ENCODE results near the gene LRRC51. TPM values are rescaled to one million over a fixed set of nuclear protein-coding genes. Genes with fewer than 3 reads are reported as not detected.

The LRRC51 gene
- total and polyA plus RNA-seq, 2 experiments from 2014 or later, result 4.3 to 5.6 TPM

GRCh38 chr11:72067676-72068075, 13.0 kb upstream of the LRRC51 start:
- Histone ChIP-seq H3K4me3 (no peak overlapping the region), H3K9me3 (ENCODE audit: low read depth) (no peaks in the 10 kb centered on the region), H3K27ac (no peak overlapping the region), H3K4me1 (ENCODE audit: low read depth) (peaks cover 23% of the 10 kb centered on the region), H3K36me3 (no peaks in the 10 kb centered on the region), H3K27me3 (no peaks in the 10 kb centered on the region)
- no peak for TF ChIP-seq CTCF (IDR thresholded peaks at IDR 0.05; ENCODE audit: low read depth, low read length)
- DNase-seq (ENCODE audit: low read depth in 1 of 2, low spot score in 1 of 2), result no peak

GRCh38 chr11:72069200-72069599, 11.4 kb upstream of the LRRC51 start:
- TF ChIP-seq CTCF (IDR thresholded peaks at IDR 0.05; ENCODE audit: low read depth, low read length), result no peak
- no peaks in the 10 kb centered on the region for H3K27me3 ChIP-seq
- peak overlapping the region; percentile 70 for H3K27ac ChIP-seq
- peaks cover 23% of the 10 kb centered on the region for H3K4me1 ChIP-seq (ENCODE audit: low read depth)
- no peaks in the 10 kb centered on the region for H3K36me3 ChIP-seq
- H3K4me3 ChIP-seq, result no peak overlapping the region
- DNase-seq (ENCODE audit: low read depth in 1 of 2, low spot score in 1 of 2), result no peak
- H3K9me3 ChIP-seq (ENCODE audit: low read depth), result no peaks in the 10 kb centered on the region

- DNase-seq (ENCODE audit: low read depth in 1 of 2, low spot score in 1 of 2), result peak; percentile 20 to 85
- H3K36me3 ChIP-seq, result no peaks in the 10 kb centered on the region
- peaks cover 23% of the 10 kb centered on the region for H3K4me1 ChIP-seq (ENCODE audit: low read depth)
- H3K27ac ChIP-seq, result peak overlapping the region; percentile 70
- no peak overlapping the region for H3K4me3 ChIP-seq
- H3K27me3 ChIP-seq, result no peaks in the 10 kb centered on the region
- no peak for TF ChIP-seq CTCF (IDR thresholded peaks at IDR 0.05; ENCODE audit: low read depth, low read length)
- H3K9me3 ChIP-seq (ENCODE audit: low read depth), result no peaks in the 10 kb centered on the region
Measured at GRCh38 chr11:72069787-72070251, 10.8 kb upstream of the LRRC51 start.

GRCh38 chr11:72070491-72070890, 10.2 kb upstream of the LRRC51 start:
- TF ChIP-seq CTCF (IDR thresholded peaks at IDR 0.05; ENCODE audit: low read depth, low read length), result no peak
- peak overlapping the region; percentile 70 for H3K27ac ChIP-seq
- no peaks in the 10 kb centered on the region for H3K27me3 ChIP-seq
- H3K4me1 ChIP-seq (ENCODE audit: low read depth), result peaks cover 23% of the 10 kb centered on the region
- H3K36me3 ChIP-seq, result no peaks in the 10 kb centered on the region
- no peaks in the 10 kb centered on the region for H3K9me3 ChIP-seq (ENCODE audit: low read depth)
- no peak for DNase-seq (ENCODE audit: low read depth in 1 of 2, low spot score in 1 of 2)
- H3K4me3 ChIP-seq, result no peak overlapping the region

GRCh38 chr11:72072348-72072747, 8.3 kb upstream of the LRRC51 start:
- H3K4me1 ChIP-seq (ENCODE audit: low read depth), result peaks cover 23% of the 10 kb centered on the region

More at GRCh38 chr11:72072348-72072747, 8.3 kb upstream of the LRRC51 start:
- H3K4me3 ChIP-seq, result no peak overlapping the region
- no peaks in the 10 kb centered on the region for H3K9me3 ChIP-seq (ENCODE audit: low read depth)
- H3K36me3 ChIP-seq, result no peaks in the 10 kb centered on the region
- DNase-seq (ENCODE audit: low read depth in 1 of 2, low spot score in 1 of 2), result peak in 1 of 2 donors; percentile 78
- no peak for TF ChIP-seq CTCF (IDR thresholded peaks at IDR 0.05; ENCODE audit: low read depth, low read length)
- H3K27me3 ChIP-seq, result no peaks in the 10 kb centered on the region
- peak overlapping the region; percentile 55 for H3K27ac ChIP-seq

All from cardiac muscle cell (in vitro differentiated cells and primary cell).